NCI-H2196 treated with DMSO at 0.1 percent for 48 hours (cell line): ENCODE measurements around the gene MAP2K6.
A peak's percentile ranks its signal among the peaks of the same experiment; 100 is the strongest.

ENCODE experiments used
- DNase-seq: peaks from one replicate; lab custom pipeline; 2025; ENCODE audit not compliant: unreplicated experiment; lab: John Stamatoyannopoulos, UW

MAP2K6 gene

DNA sequence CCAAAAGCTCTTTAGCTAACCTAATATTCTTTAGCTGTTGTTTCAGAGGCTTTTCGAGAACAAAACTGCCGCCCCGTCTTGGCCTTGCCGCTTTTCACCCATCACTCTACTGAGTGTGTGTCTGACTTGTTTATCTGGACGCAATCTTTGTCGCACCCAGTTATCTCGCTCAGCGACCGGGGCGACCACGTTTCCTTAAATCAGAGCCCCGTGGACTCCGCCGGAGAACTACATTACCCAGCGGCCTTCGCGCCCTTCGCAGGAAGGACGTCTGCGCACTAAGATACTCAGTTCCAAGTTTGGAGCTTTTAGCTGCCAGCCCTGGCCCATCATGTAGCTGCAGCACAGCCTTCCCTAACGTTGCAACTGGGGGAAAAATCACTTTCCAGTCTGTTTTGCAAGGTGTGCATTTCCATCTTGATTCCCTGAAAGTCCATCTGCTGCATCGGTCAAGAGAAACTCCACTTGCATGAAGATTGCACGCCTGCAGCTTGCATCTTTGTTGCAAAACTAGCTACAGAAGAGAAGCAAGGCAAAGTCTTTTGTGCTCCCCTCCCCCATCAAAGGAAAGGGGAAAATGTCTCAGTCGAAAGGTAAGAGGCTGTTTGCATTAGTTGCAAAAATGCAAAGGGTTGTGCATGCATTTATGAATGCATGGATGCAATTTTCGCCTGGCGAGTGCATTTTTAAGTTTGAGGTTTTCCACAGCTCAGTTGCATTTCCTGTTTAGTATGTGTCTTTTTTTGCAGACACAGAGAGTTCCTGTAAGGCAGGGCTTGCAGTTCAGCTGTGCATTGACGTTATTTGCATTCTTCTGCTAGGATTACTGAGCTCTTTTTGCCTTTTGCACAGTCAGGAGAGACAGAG, at the start of gene MAP2K6:
Gene MAP2K6 (plus strand): TSS at position 290 of the 867 bp plus-strand sequence. CDS start 288 bp downstream, at position 578.
- DNase-seq, result peak; percentile 32

DNA sequence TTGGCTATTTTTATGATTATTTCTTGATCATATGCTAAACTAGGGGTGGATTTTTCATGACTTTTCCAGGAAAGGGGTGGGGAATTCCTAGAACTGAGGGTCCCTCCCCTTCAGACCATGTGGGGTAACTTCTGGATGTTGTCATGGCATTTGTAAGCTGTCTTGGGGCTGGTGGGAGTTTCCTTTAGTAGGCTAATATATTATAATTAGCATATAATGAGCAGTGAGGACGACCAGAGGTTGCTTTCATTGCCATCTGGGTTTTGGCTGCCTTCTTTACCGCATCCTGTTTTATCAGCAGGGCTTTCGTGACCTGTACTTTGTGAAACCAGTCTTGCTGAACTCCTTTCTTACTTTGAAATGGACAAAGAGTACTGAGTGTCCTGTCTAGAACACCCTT, 47.2 kb upstream of the MAP2K6 start:
- DNase-seq, result no peak

DNA sequence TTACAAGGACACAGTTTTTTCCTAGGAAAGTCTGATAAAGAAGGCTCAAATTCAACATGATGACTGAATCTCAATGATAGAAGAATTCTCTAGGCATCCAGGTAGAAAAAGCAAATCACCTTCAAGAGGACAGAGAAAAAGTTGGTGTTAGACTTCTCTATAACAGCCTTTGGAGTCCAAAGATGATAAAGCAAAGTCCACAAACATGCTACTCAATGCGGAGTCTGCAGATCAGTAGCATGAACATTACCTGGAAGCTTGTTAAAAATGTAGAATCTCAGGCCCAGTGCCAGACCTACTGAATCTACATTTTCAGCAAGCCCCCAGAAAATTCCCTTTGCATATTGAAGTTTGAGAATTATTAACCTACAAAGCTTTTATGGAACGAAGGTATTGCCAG, 41.4 kb upstream of the MAP2K6 start:
- no peak for DNase-seq

DNA sequence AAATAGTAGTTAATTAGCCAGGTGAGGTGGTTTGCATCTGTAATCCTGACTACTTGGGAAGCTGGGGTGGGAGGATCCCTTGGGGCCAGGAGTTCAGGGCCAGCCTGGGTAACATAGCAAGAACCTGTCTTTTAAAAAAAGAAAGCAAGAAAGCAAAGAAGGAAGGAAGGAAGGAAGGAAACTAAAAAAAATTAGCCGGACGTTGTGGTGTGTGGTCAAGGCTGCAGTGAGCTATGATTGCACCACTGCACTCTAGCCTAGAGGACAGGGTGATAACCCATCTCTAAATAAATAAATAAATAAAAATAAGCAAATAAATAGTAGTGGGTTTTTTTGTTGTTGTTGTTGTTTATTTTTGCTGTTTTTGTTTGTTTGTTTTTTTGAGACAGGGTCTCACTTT, 39.3 kb upstream of the MAP2K6 start:
- no peak for DNase-seq

DNA sequence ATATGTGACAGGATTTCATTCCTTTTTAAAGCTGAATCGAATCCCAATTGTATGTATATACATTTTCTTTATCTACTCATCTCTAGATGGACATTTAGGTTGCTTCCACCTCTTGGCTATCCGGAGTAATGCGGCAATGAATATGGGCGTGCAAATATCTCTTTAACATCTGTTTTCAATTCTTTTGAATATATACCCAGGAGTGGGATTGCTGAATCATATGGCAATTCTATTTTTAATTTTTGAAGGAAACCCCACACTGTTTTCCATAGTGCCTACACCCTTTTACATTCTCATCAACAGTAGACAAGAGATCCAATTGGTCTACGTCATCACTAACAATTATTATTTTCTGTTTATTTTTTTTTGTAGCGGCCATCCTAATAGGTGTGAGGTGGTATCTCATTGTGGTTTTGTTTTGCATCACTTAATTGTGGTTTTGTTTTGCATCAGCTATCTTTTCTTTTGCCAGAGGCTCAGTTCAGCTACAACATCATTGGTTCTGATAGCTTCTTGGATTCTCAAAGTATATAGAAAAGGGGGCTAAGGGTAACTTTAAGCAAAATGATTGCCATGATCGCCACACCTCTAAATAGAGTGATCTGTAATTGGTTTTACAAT, 25.6 kb upstream of the MAP2K6 start:
- DNase-seq, result no peak

DNA sequence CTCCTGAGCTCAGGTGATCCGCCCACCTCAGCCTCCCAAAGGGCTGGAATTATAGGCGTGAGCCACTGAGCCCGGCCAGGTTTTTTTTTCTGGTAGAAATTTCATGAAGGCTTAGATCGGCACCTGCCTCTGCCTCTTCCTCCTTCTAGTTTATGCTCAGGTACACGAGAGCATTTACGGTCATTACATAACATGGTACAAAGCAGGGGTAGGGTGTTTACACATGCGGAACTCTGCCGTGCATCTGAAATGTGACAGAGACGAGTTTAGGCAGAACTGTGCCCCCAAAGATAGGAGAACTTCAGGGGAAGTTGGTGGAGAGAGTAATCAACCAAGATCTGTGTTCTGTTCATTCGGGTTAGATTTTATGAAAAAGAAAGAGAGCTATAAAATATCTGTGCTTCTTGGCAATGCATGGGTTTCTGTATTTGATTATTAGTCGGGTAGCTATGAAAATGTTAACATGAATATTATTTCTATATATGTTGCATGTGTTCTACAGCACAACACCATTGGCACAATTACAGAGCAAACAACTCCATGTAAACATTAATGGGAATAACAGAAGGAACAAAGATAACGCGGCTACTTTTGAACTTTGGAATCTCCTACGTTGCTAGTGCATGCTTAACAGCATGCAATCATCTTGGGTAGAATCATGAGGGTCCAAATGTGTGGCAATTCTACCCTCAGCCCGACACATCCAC, 23.5 kb upstream of the MAP2K6 start:
- DNase-seq, result no peak

DNA sequence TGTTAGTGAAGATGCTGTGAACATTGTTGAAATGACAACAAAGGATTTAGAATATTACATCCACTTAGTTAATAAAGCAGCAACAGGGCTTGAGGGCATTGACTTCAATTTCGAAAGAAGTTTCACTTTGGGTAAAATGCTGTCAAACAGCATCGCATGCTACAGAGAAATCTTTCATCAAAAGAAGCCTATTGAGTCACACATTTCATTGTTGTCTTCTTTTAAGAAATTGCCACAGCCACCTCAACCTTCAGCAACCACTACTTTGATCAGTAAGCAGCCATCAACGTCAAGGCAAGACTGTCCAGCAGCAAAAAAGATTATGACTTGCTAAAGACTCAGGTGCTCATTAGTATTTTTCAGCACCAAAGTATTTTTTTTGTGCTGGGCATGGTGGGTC, 13.2 kb upstream of the MAP2K6 start:
- DNase-seq, result no peak

DNA sequence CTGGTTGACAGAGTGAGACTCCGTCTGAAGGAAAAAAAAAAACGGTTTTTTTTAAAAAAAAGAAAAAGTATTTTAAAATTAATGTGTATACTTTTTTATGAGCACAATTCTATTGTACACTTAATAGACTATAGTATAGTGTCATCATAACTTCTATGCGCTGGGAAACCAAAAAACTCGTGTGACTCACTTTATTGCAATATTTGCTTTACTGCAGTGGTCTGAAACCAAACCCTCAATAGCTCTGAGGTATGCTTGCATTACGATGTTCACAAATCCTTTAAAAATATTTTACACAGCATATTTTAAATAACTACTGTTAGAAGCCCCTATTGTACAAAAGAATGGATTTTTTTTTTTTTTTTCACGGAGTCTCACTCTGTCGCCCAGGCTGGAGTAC, 12.4 kb upstream of the MAP2K6 start:
- no peak for DNase-seq

DNA sequence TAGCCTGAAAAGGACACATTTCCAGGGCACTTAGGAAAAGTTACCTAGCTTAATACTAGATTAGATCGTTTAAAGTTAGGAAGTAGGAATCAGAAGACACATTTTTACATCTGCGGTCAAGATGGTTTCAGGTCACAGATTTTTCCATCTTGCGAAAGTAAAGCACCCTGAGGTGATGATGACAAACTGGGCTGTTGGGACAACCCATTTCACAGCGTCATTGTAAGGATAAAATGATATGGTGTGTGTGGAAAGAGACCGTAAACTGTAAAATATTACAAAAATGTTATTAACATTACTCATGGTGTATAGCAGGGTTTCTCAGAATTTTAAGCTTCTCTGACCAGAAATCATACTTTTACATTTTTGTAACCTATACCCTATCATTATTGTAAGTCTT, 10.1 kb upstream of the MAP2K6 start:
- no peak for DNase-seq

DNA sequence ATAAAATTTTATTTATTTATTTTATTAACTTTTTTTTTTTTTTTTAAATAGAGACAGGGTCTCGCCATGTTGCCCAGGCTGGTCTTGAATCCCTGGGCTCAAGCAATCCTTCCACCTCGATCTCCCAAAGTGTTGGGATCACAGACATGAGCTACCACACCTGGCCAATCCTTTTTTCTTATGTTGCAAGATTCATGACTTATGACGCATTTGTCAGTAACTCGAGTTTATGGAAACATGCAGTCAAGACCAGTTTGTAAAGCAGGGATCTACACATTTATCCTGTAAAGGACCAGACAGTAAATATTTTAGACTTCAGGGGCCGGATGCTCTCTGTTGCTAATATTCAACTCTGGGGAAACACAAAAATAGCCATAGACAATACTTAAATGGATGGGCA, 9.4 kb upstream of the MAP2K6 start:
- DNase-seq, result no peak

DNA sequence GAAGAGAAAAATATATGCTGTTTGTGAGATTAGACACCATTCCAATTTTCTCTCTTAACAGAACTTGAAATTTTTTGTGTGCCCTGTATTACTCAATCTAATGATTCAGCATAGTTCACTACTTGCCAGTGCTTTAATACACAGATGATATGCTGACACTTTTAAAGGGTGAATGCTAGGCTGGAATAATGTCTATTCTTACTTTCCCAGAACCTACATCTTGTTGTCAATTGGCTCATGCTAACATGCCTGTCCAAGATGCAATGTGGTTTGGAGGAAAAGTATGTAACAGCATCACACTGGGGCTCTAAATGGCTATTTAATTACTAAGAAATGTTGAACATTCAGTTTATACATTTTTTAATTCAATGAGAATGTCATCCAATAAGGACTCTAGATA, 7.6 kb upstream of the MAP2K6 start:
- DNase-seq, result no peak

DNA sequence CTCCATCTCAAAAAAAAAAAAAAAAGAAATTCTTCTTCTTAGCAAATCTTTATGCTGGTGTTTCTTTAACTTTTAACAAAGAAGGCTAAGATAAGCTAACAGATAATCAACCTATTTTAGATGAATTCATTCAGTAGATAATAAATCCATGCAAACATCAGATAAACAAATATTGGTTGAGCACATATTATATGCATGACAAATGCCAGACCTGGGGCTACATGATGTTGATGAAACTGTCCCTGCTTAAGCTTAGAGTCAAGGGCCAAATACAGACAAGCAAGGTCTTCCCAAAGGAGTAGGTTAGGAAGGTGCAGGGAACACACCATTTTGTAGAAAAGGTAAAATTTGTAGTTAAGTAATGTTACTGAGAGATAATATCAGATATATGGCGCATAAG, 6.7 kb upstream of the MAP2K6 start:
- DNase-seq, result no peak

DNA sequence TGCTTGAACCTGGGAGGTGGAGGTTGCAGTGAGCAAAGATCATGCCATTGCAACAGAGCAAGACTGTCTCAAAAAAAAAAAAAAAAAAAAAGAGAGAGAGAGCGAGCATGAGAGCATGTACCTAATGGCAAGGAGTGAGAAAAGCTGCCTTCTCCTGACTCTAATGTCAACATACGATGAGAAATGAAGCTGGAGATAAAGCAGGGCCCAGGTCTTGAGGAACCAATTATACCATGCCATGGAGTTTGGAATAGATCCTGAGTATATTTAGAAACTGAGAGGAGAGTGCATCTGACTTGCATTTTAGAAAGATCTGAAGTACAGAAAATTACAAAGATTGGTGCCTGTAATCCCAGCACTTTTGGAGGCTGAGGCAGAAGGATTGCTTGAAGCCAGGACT, 3.8 kb upstream of the MAP2K6 start:
- DNase-seq, result no peak

DNA sequence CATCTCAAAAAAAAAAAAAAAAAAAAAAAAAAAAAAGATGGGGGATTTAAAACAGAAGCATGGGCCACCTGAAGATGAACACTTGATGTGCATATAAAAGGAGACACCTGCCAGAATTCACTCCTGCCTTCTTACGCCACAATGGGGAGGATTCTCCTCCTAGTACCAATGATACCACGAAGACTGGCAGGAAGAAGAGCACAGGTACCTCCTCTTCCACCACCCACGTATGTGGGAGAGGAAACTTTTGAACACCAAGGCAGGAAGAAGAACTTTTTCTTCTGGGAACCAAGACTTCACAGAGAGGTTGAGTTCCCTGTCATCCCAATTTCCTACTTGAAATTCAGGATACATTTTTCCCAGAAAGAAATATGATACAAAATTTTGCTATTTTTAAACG, 2.7 kb upstream of the MAP2K6 start:
- DNase-seq, result no peak

DNA sequence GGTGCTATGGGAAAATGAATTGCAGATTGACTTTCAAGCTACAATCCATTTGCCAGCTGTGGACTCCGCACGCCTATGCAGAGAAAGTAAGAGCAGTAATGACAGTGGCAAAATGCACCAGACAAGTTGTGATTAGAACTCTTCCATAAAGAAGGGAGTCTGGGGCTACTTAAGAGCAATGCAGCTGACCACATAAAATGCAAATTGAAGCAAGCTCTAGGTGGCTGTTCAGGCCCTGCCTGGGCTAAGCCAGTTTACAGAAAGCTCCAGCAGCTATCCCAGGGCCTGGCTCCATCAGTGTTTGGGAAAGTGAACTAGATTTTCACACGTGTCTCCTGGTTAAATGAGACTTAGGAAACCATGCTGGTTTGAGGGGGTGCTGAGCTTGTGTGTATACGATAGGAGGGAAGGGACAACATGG, 2.2 kb upstream of the MAP2K6 start:
- no peak for DNase-seq

DNA sequence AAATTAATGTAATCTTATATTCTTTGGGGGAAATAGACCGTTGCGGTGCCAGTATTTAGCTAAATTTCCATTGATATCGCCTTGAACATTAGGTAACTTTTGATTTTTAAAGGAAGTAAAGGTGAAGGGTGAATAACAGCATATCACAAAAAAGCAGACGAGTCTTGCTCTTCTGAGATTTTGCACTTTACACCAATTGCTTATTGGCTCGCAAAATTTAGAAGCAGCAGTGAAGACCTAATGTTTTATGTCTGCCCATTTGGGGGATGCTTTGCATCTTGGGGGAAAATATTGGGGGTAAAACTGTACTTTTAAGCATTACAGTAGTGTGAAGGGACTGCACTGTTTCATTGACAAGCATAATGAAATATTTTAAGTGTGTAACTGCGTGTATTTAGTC, 934 bp downstream of the MAP2K6 start:
- no peak for DNase-seq

DNA sequence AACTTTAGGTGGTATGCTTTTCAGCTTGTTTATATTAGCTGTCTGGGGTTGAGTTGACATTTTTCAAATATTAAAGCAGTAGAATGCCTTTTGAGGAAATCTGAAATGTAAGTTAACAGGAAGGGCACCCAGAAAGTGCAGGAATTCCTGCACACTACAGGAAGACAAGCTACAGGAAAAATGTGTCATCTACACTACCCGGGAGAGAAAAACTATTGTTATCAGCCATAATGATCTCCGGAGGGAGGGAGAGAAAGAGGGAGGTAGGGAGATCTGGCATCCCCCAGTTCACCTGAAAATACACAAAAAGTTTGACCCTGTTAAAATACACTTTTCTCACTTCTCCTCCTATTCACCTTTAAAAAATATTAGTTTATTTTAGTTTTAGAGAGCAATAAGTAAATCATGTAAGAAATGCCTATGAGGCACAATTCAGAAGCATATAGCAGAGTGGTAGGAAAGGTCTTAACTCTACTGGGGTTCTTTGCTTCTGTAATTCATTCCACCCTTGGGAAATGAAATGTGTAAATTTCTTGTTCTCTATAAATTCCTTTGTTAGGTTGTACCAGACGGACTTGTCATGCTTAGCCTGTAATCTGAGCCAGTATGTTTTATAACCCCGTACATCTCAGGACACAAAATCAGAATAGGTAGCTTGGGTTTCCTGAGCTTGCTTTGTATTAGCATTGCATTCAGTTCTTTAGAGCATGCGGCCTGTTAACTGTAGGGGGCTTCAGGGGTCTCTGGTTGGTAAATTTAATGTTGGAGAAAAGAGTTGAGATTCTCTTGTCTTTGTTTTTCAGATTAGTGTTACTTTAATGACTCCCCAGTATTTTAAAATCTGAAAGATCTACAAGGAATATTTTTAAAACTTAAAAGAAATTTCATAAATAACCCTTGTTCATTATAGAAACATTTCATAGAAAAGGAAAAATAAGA, 3.3 kb downstream of the MAP2K6 start:
- DNase-seq, result no peak

DNA sequence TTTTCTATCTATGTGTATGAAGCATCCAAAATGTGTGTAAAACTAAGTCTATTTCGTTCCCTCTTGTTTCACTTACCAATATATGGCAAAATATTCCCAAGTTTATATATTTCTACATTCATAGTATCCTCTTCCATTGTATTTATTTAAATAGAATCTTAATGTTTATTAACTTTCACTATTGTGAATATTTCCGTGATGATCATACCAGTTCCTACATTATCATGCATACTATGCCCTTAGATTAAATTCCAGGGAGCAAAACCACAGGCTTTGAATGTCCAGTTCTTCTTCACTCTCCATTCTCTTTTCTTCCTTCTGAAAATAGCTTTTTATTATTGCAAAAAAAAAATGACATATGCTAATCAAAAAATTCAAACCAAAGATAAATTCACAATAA, 4.0 kb downstream of the MAP2K6 start:
- no peak for DNase-seq

DNA sequence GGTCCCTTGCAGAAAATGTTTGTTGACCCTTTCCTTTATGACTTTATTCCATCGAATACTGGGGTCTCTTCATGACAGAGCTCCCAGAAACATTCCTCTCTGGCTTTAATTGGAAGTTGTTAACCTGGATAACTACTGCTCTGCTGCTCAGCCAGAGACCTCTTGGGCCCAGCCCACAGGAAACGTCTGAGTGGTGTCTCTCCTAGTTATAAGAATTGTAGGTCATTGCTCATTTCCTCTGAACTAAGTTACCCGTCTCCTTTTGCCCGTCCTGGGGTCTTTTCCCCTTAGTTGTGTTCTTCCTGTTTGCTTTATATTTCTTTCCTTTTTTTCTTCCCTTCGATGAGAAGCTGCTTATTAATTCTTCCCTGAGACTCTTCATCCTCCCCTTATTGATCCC, 9.0 kb downstream of the MAP2K6 start:
- no peak for DNase-seq

DNA sequence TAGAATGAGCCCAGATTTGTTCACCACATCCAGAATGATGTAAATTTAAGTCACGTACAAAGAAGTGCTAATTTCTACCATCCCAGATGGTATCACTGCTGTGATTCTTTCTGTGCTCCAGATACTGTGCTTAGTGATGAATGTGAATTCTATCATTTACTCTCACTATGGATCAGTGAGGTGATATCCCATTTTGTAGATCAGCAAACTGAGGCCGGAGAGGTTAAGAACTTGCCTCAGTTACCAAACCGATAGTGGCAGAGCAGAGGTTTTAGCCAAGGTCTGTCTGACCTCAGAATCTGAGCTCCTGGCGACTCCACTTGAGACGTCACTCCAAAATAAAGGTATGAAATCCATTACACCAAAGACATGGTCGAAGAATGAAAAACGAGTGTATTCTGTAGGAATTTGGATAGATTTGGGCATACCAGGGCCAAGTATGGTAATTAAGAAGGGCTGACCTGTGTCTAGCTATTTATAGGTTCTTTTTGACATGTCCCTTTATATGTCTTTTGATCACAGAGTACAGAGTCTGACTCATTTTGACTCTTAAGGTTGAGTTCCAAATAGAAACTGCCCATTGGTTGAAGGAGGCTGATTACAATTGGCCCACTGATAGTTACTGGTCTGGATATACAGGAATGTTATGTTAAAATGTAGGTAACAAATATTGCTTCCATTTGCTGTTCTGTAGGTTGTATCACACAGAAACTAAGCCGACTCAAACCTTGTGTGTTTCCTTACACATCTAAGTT, 10.0 kb downstream of the MAP2K6 start:
- DNase-seq, result no peak
